Measurements from ENCODE around the gene C17orf107. TPM values are rescaled to one million over a fixed set of nuclear protein-coding genes. Genes with fewer than 3 reads are reported as not detected.

Gene C17orf107
- total and polyA plus RNA-seq, 4 donors, result 0.19 to 5.9 (median 1.7) TPM

- Histone ChIP-seq H3K36me3 (ENCODE audit: control insufficient read depth in 4 of 4, insufficient read depth in 3 of 4, low read depth in 1 of 4, low read length in 3 of 4) (peaks cover 0 to 17% (median 4%) of the 10 kb centered on the region in 4 donors), H3K9me3 (ENCODE audit: control insufficient read depth in 4 of 4, low read length in 3 of 4) (no peaks in the 10 kb centered on the region), H3K27ac (ENCODE audit: low read depth in 1 of 2, low read length in 2 of 2) (no peak overlapping the region), H3K4me1 (ENCODE audit: control insufficient read depth in 4 of 4, insufficient read depth in 4 of 4, low read length in 3 of 4) (peaks cover 0 to 3% (median 0%) of the 10 kb centered on the region in 4 donors), H3K9ac (ENCODE audit: low read depth in 1 of 2, low read length in 2 of 2) (no peak overlapping the region), H3K4me3 (ENCODE audit: low read depth in 1 of 3, low read length in 3 of 3) (no peak overlapping the region), H3K27me3 (ENCODE audit: control insufficient read depth in 4 of 4, insufficient read depth in 4 of 4, low read length in 3 of 4) (no peaks in the 10 kb centered on the region)
- DNase-seq (ENCODE audit: low spot score), result no peak
- 94% methylated on average over 5 of the region's 5 CpGs for WGBS
- TF ChIP-seq CTCF (IDR thresholded peaks at IDR 0.05; ENCODE audit: low read depth, low read length, missing input control) (no peak), GABPA (IDR thresholded peaks at IDR 0.05 in 1 of 2, conservative IDR thresholded peaks at IDR 0.05 in 1 of 2) (no peak), FOXA2 (IDR thresholded peaks at IDR 0.05) (no peak), RXRA (IDR thresholded peaks at IDR 0.05) (no peak), JUND (IDR thresholded peaks at IDR 0.05) (no peak), SP1 (IDR thresholded peaks at IDR 0.05) (no peak), FOXA1 (IDR thresholded peaks at IDR 0.05) (no peak), ATF3 (IDR thresholded peaks at IDR 0.05) (no peak), HNF4A (conservative IDR thresholded peaks at IDR 0.05) (no peak), REST (IDR thresholded peaks at IDR 0.05) (no peak)
Measured at GRCh38 chr17:4877089-4877488, 22.2 kb upstream of the C17orf107 start.

GRCh38 chr17:4879601-4880000 lies 19.7 kb upstream of the C17orf107 start:
- Histone ChIP-seq H3K36me3 (ENCODE audit: control insufficient read depth in 4 of 4, insufficient read depth in 3 of 4, low read depth in 1 of 4, low read length in 3 of 4) (peaks cover 0 to 22% (median 7%) of the 10 kb centered on the region in 4 donors), H3K9ac (ENCODE audit: low read depth in 1 of 2, low read length in 2 of 2) (no peak overlapping the region), H3K4me1 (ENCODE audit: control insufficient read depth in 4 of 4, insufficient read depth in 4 of 4, low read length in 3 of 4) (no peaks in the 10 kb centered on the region), H3K27ac (ENCODE audit: low read depth in 1 of 2, low read length in 2 of 2) (no peak overlapping the region), H3K4me3 (ENCODE audit: low read depth in 1 of 3, low read length in 3 of 3) (no peak overlapping the region), H3K9me3 (ENCODE audit: control insufficient read depth in 4 of 4, low read length in 3 of 4) (no peaks in the 10 kb centered on the region), H3K27me3 (ENCODE audit: control insufficient read depth in 4 of 4, insufficient read depth in 4 of 4, low read length in 3 of 4) (no peaks in the 10 kb centered on the region)
- 83% methylated on average over 4 of the region's 4 CpGs for WGBS
- TF ChIP-seq GABPA (IDR thresholded peaks at IDR 0.05 in 1 of 2, conservative IDR thresholded peaks at IDR 0.05 in 1 of 2) (no peak), ZBTB33 (IDR thresholded peaks at IDR 0.05) (no peak), ATF3 (IDR thresholded peaks at IDR 0.05) (no peak), NR2F2 (IDR thresholded peaks at IDR 0.05) (no peak), HNF4G (IDR thresholded peaks at IDR 0.05) (no peak), RAD21 (IDR thresholded peaks at IDR 0.05) (no peak)
- DNase-seq (ENCODE audit: low spot score), result no peak
